ENCODE data around the gene SAMM50. TPM values are rescaled to one million over a fixed set of nuclear protein-coding genes. Genes with fewer than 3 reads are reported as not detected.
A peak's percentile ranks its signal among the peaks of the same experiment; 100 is the strongest.

Gene SAMM50
- polyA plus RNA-seq, 3 donors, result 17.0 to 70.0 (median 62.5) TPM

GRCh38 chr22:44045145-44045544 lies 89.9 kb downstream of the SAMM50 start:
- Histone ChIP-seq H3K9me3 (replicated peaks in 1 of 2; ENCODE audit: control insufficient read depth in 1 of 2, insufficient read depth in 1 of 2, low read length in 2 of 2) (no peaks in the 10 kb centered on the region), H3K36me3 (replicated peaks in 1 of 2; ENCODE audit: control insufficient read depth in 1 of 2, insufficient read depth in 2 of 2, low read length in 2 of 2) (peaks cover 0 to 7% of the 10 kb centered on the region in 2 donors), H3K27me3 (ENCODE audit: control insufficient read depth in 2 of 2, insufficient read depth in 2 of 2, low read length in 2 of 2) (no peaks in the 10 kb centered on the region), H3K27ac (ENCODE audit: low read depth in 1 of 2, low read length in 2 of 2) (no peak overlapping the region), H2AFZ (ENCODE audit: insufficient read depth, low read depth, low read length, poor library complexity, severe bottlenecking) (no peak overlapping the region), H3K9ac (ENCODE audit: insufficient read depth, low read length, poor library complexity, severe bottlenecking) (no peak overlapping the region), H3K4me2 (replicated peaks; ENCODE audit: extremely low read depth, low read length, poor library complexity, severe bottlenecking) (no peak overlapping the region), H3K4me1 (ENCODE audit: control insufficient read depth in 1 of 2, insufficient read depth in 2 of 2, low read length in 2 of 2) (peaks cover 2 to 6% of the 10 kb centered on the region in 2 donors), H3K4me3 (replicated peaks in 1 of 3; ENCODE audit: low read depth in 2 of 3, low read length in 3 of 3) (no peak overlapping the region), H3K79me2 (ENCODE audit: insufficient read depth, low read length) (peaks cover 46% of the 10 kb centered on the region), H4K20me1 (ENCODE audit: insufficient read depth, low read length) (peaks cover 16% of the 10 kb centered on the region)
- Mint-ChIP-seq H3K36me3 (peaks cover 19% of the 10 kb centered on the region in 2 donors), H3K27ac (peak overlapping the region in 5 of 7 donors; percentile 2 to 65 (median 50)), H3K4me1 (peaks cover 29% of the 10 kb centered on the region), H3K9me3 (peaks cover 0 to 2% (median 0%) of the 10 kb centered on the region in 7 donors), H3K4me3 (no peak overlapping the region), H3K27me3 (ENCODE audit: low read depth in 3 of 3) (peaks cover 0 to 2% (median 1%) of the 10 kb centered on the region in 3 donors)
- intact Hi-C loops (cut with micrococcal nuclease), result no loop called here
- no CpG with 5 or more reads among the region's 1 CpG for WGBS (ENCODE audit: insufficient coverage)
- TF ChIP-seq CTCF (IDR thresholded peaks at IDR 0.05), result no peak
- DNase-seq, result peak in 1 of 3 donors; percentile 19

Other genes starting within 250 kb of the SAMM50 start
- gene EFCAB6, start 143.1 kb upstream of the SAMM50 start, polyA plus RNA-seq, result not detected
- gene SULT4A1, start 92.9 kb upstream of the SAMM50 start, polyA plus RNA-seq, result not detected
- gene PNPLA5, start 63.4 kb upstream of the SAMM50 start, polyA plus RNA-seq, result not detected
- gene PNPLA3, start 31.6 kb upstream of the SAMM50 start, polyA plus RNA-seq, result not detected
- gene PARVB, start 68.9 kb downstream of the SAMM50 start, polyA plus RNA-seq, result 10 to 100 TPM; 13.4 to 38.5 (median 17.9) TPM
- gene PARVG, start 225.5 kb downstream of the SAMM50 start, polyA plus RNA-seq, result 100 to 1,000 TPM; 169 to 577 (median 190) TPM